Sigmoid colon (tissue), 4 donors: ENCODE results near the gene TSPYL4.

Experiments used
- POLR2A ChIP-seq, 2 donors: fragments of 450-650 bp; IDR thresholded peaks; one replicate each; pipeline ENCODE4 v1.6.1; 2016; ENCODE audit warnings: antibody characterized with exemption in 2 of 2, mild to moderate bottlenecking in 2 of 2, moderate library complexity in 2 of 2
- POLR2AphosphoS5 ChIP-seq, 4 donors: sonication (generic); formaldehyde crosslinking; IDR thresholded peaks; one replicate each; pipeline ENCODE4 v1.6.1; 2017; ENCODE audit warnings: antibody characterized with exemption in 4 of 4
- TF ChIP-seq, protein P1 (sequence below), 4 experiments: fragments of 450-650 bp in 3 of 4; fragments of 200-600 bp in 1 of 4; IDR thresholded peaks; one replicate each; pipeline ENCODE4 v1.5.1; 2016 to 2019; ENCODE audit warnings: antibody characterized with exemption in 4 of 4, mild to moderate bottlenecking in 3 of 4, moderate library complexity in 2 of 4

GRCh38 chr6:116265041-116265829, 11.4 kb upstream of the TSPYL4 start:
- TF ChIP-seq POLR2AphosphoS5 (IDR thresholded peaks at IDR 0.05) (no peak), POLR2A (IDR thresholded peaks at IDR 0.05) (no peak)
- TF ChIP-seq, protein P1, sequence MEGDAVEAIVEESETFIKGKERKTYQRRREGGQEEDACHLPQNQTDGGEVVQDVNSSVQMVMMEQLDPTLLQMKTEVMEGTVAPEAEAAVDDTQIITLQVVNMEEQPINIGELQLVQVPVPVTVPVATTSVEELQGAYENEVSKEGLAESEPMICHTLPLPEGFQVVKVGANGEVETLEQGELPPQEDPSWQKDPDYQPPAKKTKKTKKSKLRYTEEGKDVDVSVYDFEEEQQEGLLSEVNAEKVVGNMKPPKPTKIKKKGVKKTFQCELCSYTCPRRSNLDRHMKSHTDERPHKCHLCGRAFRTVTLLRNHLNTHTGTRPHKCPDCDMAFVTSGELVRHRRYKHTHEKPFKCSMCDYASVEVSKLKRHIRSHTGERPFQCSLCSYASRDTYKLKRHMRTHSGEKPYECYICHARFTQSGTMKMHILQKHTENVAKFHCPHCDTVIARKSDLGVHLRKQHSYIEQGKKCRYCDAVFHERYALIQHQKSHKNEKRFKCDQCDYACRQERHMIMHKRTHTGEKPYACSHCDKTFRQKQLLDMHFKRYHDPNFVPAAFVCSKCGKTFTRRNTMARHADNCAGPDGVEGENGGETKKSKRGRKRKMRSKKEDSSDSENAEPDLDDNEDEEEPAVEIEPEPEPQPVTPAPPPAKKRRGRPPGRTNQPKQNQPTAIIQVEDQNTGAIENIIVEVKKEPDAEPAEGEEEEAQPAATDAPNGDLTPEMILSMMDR (IDR thresholded peaks at IDR 0.05) = no peak
